DMS 273 treated with DMSO at 0.1 percent for 48 hours (cell line): ENCODE results near the gene TANC1.
A peak's percentile ranks its signal among the peaks of the same experiment; 100 is the strongest.
"Not testable (repeated sequence)": the region's sequence is repeated elsewhere in the genome, so short reads cannot be mapped to it uniquely, and the experiment has no call there.

Experiments
- DNase-seq: peaks from one replicate; lab custom pipeline; 2025; lab: John Stamatoyannopoulos, UW

The TANC1 gene

GRCh38 chr2:159140070-159140769, 171.8 kb downstream of the TANC1 start:
- peak; percentile 16 for DNase-seq

DNA sequence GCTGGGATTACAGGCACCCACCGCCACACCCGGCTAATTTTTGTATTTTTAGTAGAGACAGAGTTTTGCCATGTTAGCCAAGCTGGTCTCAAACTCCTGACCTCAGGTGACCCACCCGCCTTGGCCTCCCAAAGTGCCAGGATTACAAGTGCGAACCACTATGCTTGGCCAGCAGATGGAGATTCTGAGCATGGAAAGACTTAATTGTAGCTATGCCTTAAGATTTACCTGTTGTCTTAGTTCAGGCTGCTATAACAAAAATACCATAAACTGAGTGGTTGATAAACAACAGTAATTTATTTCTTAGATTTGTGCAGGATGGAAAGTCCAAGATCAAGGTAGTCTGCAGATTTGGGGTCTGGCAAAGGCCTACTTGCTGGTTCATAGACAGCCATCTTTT, 172.4 kb downstream of the TANC1 start:
- not testable (repeated sequence) for DNase-seq

DNA sequence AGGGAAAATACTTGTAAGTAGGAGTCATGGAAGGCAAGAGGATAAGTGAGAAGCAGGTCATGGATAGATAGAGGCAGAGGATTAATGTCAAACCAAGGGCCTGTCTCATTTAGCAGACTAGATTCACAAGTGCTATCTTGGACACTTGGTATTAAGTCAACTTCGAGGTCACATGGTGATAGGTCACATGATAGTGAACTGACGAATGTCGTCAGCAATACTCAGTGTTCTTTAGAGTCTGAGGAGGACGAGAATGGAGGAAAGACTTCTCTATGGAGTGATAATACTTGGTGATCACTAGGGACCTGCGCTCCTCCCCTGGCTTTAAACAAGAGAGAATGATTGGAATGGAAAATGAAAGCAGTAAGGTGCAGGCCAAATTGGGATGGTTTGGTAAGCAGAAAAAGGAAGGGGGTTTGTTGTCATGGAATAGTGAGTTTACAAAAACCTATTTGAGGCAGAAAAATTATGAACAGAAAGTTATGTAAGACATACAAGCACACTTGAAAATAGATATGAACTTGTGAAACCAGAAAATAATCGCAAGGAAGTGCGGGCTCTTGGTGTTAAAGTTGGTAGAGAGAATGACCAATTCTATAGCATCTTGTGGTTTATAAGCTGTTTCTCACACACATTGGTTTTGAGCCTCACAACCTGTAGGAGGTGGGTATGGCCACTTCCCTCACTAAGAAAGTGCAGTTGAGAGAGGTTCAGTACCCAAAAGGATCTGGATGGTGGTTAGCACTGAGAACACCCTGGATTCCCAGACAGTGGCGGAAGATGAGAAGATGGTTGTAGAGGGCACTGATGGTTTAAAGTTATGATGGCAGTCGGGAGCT, 176.6 kb downstream of the TANC1 start:
- DNase-seq = no peak

- no peak for DNase-seq
Measured at GRCh38 chr2:159145745-159146354, 177.4 kb downstream of the TANC1 start.

DNA sequence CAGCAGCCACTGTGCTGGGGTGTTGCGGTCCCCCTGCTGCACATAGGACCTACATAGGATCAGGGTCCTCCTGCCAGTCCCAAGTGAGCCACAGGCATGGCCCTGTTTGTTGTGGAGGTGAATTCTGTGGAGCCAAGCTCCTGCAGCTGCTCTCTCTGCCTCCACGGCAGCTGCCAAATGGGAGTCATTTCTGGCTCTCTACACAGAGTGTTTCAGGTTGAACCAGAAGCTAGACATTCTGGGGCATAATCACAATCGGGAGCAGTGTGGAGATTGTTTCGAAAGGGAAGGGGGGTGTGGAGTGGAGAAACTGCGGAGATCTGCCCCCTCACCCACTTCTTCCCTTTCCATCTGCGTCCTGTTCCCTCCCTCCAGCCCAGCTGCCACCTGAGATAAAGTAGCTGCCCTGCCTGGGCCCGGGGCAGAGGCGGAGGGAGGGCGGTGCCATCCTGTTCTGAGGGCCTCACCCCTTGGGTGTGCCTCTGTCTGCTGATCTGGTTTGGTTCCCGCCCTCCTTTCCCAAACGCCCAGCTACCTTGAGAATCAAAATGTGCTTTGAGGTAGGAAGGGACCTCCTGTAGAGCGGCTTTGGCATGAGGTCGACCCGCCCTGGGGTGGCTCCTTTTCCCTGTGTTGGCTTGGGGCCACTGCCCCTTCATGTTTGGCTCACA, 178.7 kb downstream of the TANC1 start:
- DNase-seq = peak; percentile 87

DNA sequence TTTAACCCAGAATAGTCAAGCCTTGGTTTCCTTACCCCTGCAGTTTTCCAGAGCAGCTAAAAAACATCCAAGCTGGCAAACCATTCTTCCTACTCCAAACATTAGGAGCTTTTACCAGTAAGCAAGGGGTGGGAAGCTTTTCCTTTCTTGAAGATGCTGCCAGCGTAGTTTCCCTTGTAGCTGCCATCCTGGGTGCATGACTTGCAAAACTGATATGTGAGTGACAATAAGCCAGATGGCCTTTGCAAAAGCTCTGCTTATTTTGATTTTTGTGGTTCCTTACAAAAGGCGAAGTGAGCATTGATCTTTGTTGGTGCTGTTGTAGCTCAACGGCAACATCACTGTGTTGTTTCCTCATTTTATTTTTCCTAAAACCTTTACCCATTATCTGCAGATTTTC, 179.2 kb downstream of the TANC1 start:
- no peak for DNase-seq

GRCh38 chr2:159148901-159149300, 180.5 kb downstream of the TANC1 start:
- no peak for DNase-seq

DNA sequence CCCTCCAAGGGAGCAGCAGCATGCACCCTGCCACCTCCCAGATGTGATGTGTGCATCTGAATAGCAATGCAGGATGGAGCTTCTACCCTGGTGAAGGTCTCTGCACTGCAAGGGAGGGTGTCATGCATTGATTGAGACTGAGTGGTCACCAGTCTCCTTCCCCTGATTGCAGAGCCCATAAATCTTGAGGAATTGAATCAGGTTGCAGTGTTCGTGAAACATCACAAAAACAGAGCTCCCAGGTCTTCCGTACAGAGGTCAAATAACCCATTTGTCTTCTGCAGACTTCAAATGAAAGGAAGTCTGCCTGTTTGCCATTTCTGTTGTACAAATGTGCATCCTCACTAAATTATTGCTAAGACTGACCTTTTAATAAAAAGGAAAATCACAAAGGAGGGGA, 181.3 kb downstream of the TANC1 start:
- DNase-seq = no peak

- no peak for DNase-seq
Measured at GRCh38 chr2:159150280-159150746, 181.9 kb downstream of the TANC1 start.

DNA sequence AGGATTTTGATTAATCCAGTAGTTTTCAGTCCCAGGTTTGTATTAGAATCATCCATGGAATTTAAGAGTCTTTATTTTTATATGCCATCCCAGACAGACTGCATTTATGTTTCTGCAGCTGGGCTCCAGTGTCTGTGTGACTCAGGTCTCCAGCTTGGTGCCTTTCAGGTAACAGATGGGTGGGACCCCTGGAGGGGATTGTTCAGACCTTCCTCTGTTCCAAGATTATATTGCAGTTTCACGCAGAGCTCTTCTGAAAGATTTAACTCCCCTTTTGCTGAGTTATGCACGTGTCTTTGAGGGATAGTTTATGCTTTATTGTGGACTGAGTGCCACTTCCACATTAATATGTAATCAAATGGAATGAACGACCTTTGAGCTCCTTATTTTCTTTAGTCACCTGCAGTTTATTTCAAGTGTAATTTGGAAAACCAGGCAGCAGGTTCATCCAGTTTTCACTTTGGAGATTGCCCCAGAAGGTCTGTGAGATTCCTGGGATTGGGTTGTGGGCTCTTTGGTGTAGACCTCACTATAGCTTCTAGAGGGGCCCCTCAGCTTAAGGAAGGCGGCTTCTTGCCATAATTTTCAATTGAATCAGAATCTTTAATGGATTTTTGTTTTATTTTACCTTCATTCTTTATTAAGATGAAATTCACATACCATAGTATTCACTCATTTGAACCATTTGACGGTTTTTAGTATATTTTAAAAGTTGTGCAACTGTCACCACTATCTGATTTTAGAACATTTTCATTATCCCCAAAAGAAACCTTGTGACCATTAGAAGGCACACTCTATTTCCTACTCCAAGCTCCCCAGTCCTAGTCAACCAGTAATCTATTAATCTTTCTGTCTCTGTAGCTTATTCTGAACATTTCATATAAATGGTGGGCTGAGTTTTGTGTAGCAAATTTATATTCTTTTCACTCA, 183.0 kb downstream of the TANC1 start:
- no peak for DNase-seq

- no peak for DNase-seq
Measured at GRCh38 chr2:159152128-159152778, 183.8 kb downstream of the TANC1 start.

GRCh38 chr2:159153063-159153462, 184.6 kb downstream of the TANC1 start:
- DNase-seq = no peak

GRCh38 chr2:159153463-159153862, 185.0 kb downstream of the TANC1 start:
- DNase-seq = no peak

DNA sequence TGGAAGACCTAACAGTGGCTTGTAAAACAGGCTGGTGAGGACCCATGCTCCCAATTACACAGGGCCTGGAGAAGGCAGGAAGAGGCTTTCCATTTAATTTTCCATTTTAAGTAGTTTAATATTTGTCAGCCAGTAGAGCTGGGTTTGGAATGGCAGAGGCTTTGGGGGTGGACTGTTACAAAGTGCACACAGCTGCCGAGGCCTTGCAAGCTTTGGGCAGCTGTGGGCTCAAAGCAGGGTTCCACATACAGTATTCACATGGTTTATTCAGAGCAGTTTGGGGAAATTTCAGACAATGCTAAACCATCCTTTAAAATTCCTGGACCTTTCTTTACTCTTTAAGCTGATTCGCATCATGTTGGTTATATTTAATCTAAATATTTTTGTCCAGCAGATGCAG, 185.5 kb downstream of the TANC1 start:
- DNase-seq = no peak

DNA sequence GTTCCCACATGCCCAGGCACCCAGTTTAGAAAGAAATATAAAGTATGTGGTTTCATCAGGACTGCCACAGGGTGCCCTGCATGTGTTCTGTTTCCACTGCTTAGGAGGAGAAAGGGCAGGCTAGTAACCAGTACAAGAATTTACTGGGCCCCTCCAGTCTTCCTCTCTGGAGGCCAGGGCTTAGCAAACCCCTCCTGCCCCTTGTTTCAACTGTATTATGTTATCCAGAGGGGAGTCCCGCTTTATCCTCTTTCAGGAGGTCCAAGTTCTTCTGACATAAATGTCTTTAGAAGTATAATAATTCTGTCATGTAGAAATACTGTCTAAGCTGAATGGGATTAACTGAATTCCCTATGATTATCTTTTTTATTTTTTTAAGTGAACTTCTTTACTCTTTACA, 185.9 kb downstream of the TANC1 start:
- no peak for DNase-seq

GRCh38 chr2:159155320-159155719, 186.9 kb downstream of the TANC1 start:
- no peak for DNase-seq

GRCh38 chr2:159155791-159156190, 187.4 kb downstream of the TANC1 start:
- DNase-seq = no peak

DNA sequence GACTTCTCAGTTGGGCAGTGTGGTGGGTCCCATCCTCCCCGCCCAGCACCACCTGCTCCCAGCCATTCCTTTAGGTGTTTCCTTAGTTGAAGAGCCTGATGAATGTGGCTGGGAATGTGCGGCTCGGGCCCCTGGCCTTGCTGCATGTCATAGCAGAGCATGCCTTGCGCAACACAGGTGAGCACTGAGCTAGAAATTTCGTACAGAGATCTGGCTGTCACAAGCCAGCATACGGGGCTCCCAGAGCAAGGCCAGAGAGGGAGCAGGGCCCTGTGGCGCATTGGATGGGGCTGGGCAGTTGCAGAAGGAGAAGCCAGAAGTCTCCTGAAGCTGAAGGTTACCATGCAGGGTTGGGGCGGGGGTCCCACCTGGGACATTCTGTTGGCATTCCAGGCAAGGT, 188.4 kb downstream of the TANC1 start:
- DNase-seq = no peak

DNA sequence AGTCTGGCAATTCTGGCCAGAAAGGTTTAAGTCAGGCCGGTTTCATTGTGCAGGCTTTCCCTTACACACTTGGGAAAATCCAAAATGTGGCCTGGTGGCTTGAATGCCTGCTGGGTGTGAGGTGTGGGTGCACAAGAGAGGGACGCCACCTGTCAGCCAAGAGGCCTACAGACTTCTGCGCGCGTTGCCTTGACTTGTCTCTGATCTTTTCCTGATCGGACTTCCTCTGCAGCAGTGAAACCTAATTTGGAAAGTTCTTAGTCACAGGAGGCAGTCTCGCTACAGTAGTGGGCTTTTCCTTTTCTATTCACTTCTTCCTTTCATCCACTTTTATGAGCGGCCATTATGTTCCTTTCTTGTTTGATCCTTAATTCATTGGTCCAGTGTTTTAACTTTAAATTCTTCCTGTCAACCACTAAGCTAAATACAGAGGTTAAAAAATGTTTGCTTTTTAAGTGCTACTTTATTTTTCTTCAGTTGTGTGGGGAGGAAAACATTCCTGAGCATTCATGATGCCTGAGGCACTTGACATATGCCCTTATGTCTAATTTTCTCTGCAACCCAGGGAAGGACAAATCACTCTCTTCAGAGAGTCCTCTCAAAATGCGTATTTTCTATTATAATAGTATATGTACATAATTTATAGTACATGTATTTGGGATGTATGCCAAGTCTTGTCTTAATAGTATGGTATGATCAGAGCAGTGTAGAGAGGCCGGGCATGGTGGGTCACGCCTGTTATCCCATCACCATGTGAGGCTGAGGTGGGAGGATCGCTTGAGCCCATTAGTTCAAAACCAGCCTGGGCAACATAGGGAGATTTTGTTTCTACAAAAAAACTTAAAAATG, 189.1 kb downstream of the TANC1 start:
- no peak for DNase-seq

DNA sequence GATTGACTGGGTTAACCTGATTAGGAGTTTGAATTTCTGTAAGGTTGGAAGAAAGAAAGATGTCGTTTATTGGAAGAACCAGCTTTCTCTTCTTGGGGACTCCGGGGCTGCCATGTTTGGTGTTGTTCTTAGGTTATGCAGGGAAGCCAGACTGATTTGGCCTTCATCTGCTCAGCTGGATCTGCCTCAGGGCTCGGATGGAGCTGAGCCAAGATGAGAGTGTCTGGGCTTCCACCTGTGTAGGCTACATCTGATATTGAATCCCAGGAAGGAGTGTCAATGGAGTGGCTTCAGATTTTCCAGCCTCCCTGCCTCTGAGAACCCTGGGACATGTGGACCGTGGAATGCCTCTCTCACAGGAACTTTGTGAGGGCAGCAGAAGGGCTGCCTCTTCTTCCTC, 192.0 kb downstream of the TANC1 start:
- DNase-seq = no peak
